ENCODE results near the gene IL22. TPM values are rescaled to one million over a fixed set of nuclear protein-coding genes. Genes with fewer than 3 reads are reported as not detected.

The IL22 gene
- polyA plus RNA-seq, 1 donor (not counting 4 experiments of a cell fraction or from before 2014, with no cell fraction given): not detected

DNA sequence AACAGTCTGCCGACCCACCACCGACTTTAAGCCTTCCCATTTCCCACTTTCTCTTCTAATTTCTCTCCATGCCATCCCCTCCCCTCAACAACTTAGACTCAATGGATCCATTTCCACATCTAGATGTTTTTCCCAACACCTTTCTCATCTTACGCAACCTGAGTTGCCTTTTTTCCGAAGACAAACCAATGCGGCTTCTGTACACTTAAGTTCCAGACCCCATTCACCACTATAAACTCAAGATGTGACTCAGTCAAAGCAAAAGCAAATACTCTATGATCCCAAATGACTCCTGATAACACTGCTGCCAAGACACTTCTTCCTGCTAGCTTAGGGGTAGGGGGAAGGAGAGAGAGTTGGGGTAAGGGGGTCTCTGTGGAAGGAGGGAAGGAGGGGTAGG, 1.3 kb downstream of the IL22 start:
- H3K4me2 ChIP-seq (ENCODE audit: control insufficient read depth, extremely low read depth, insufficient read depth, low read depth, low read length): no peak overlapping the region
- no peaks in the 10 kb centered on the region for H3K79me2 ChIP-seq (ENCODE audit: control insufficient read depth, insufficient read depth, low read length)
- H3K4me1 ChIP-seq (ENCODE audit: control insufficient read depth, extremely low read depth, insufficient read depth, low read length): no peaks in the 10 kb centered on the region
- H3K36me3 ChIP-seq (ENCODE audit: control insufficient read depth in 2 of 2, extremely low read depth in 1 of 2, insufficient read depth in 2 of 2, low read length in 2 of 2): no peaks in the 10 kb centered on the region
- no peak overlapping the region for H3K9ac ChIP-seq (ENCODE audit: control insufficient read depth, extremely low read depth, insufficient read depth, low read length)
- H3K9me1 ChIP-seq (ENCODE audit: control insufficient read depth, extremely low read depth, insufficient read depth, low read length): no peaks in the 10 kb centered on the region
- no peaks in the 10 kb centered on the region for H3K9me3 ChIP-seq (ENCODE audit: control insufficient read depth, low read depth, low read length)
- no peak overlapping the region for H2AFZ ChIP-seq (ENCODE audit: control insufficient read depth, low read length)
- no peaks in the 10 kb centered on the region for H4K20me1 ChIP-seq (ENCODE audit: control insufficient read depth, extremely low read depth, insufficient read depth, low read length)
- no peak for DNase-seq (ENCODE audit: low read depth, low spot score)
- no peaks in the 10 kb centered on the region for H3K27me3 ChIP-seq (ENCODE audit: control insufficient read depth, extremely low read depth, insufficient read depth, low read length)
- no peak overlapping the region for H3K27ac ChIP-seq (ENCODE audit: control insufficient read depth, insufficient read depth, low read length)
- TF ChIP-seq CTCF (optimal IDR thresholded peaks at IDR 0.05 in 1 of 3, IDR thresholded peaks at IDR 0.05 in 1 of 3, conservative IDR thresholded peaks at IDR 0.05 in 1 of 3; ENCODE audit: extremely low read depth in 1 of 3, insufficient read depth in 2 of 3, low read length in 3 of 3) (no peak), EZH2 (IDR thresholded peaks at IDR 0.05; ENCODE audit: low read length) (no peak)
- dilution Hi-C loops (cut with MboI; ENCODE audit: extremely low pct_ligation_motif_present, low sequenced_read_pairs): no loop called here
- no peak for FAIRE-seq
- no peak overlapping the region for H3K4me3 ChIP-seq (ENCODE audit: control insufficient read depth in 2 of 3, extremely low read depth in 1 of 3, insufficient read depth in 2 of 3, low read depth in 1 of 3, low read length in 3 of 3)

DNA sequence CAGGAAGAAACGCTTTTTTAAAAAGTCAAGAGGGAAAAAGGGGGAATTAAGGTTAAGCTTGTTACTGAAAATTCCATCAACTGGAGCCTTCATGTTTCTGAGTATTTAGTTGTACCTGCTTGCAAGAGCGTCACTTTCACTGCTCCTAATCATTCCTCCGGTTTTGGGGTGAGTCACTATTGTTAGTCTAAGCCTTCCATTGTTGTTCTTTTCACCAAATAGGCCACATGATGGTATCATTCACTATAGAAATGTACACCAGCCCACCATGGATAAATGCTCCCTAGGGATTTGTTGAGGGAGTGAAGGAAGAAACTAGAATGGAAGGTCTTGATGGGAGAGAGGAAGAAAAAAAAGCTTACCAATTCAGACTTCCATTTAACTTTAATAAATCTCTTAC, 3.0 kb downstream of the IL22 start:
- H3K4me1 ChIP-seq (ENCODE audit: control insufficient read depth, extremely low read depth, insufficient read depth, low read length): no peaks in the 10 kb centered on the region
- H3K9ac ChIP-seq (ENCODE audit: control insufficient read depth, extremely low read depth, insufficient read depth, low read length): no peak overlapping the region
- H3K36me3 ChIP-seq (ENCODE audit: control insufficient read depth in 2 of 2, extremely low read depth in 1 of 2, insufficient read depth in 2 of 2, low read length in 2 of 2): no peaks in the 10 kb centered on the region
- H3K9me1 ChIP-seq (ENCODE audit: control insufficient read depth, extremely low read depth, insufficient read depth, low read length): no peaks in the 10 kb centered on the region
- no peak overlapping the region for H2AFZ ChIP-seq (ENCODE audit: control insufficient read depth, low read length)
- H4K20me1 ChIP-seq (ENCODE audit: control insufficient read depth, extremely low read depth, insufficient read depth, low read length): no peaks in the 10 kb centered on the region
- dilution Hi-C loops (cut with MboI; ENCODE audit: extremely low pct_ligation_motif_present, low sequenced_read_pairs): no loop called here
- no peak overlapping the region for H3K27ac ChIP-seq (ENCODE audit: control insufficient read depth, insufficient read depth, low read length)
- no peaks in the 10 kb centered on the region for H3K27me3 ChIP-seq (ENCODE audit: control insufficient read depth, extremely low read depth, insufficient read depth, low read length)
- H3K79me2 ChIP-seq (ENCODE audit: control insufficient read depth, insufficient read depth, low read length): no peaks in the 10 kb centered on the region
- no peak overlapping the region for H3K4me3 ChIP-seq (ENCODE audit: control insufficient read depth in 2 of 3, extremely low read depth in 1 of 3, insufficient read depth in 2 of 3, low read depth in 1 of 3, low read length in 3 of 3)
- H3K4me2 ChIP-seq (ENCODE audit: control insufficient read depth, extremely low read depth, insufficient read depth, low read depth, low read length): no peak overlapping the region
- DNase-seq (ENCODE audit: low read depth, low spot score) (no peak), FAIRE-seq (peak; percentile 71)
- no peak for TF ChIP-seq EZH2 (IDR thresholded peaks at IDR 0.05; ENCODE audit: low read length)
- no peak for TF ChIP-seq CTCF (optimal IDR thresholded peaks at IDR 0.05 in 1 of 3, IDR thresholded peaks at IDR 0.05 in 1 of 3, conservative IDR thresholded peaks at IDR 0.05 in 1 of 3; ENCODE audit: extremely low read depth in 1 of 3, insufficient read depth in 2 of 3, low read length in 3 of 3)
- H3K9me3 ChIP-seq (ENCODE audit: control insufficient read depth, low read depth, low read length): no peaks in the 10 kb centered on the region

All from keratinocyte (primary cell).